Measurements from ENCODE around the gene SLC35B3.
"Not testable (repeated sequence)": the region's sequence is repeated elsewhere in the genome, so short reads cannot be mapped to it uniquely, and the experiment has no call there.

SLC35B3 gene
- total RNA-seq, result 10.1 to 16.0 reads per million in 2 experiments

- peak; percentile 93 for DNase-seq (ENCODE audit: low read depth)
Observed at GRCh38 chr6:8435093-8435844, at the start of gene SLC35B3. SLC35B3 (minus strand) TSS chr6:8435545.

GRCh38 chr6:8483650-8484049 is 48.3 kb upstream of the SLC35B3 start:
- no peak for DNase-seq (ENCODE audit: low read depth)

GRCh38 chr6:8481727-8482126 is 46.4 kb upstream of the SLC35B3 start:
- DNase-seq (ENCODE audit: low read depth), result no peak

GRCh38 chr6:8478418-8478817 is 43.1 kb upstream of the SLC35B3 start:
- DNase-seq (ENCODE audit: low read depth), result no peak

GRCh38 chr6:8476656-8477055 is 41.3 kb upstream of the SLC35B3 start:
- no peak for DNase-seq (ENCODE audit: low read depth)

GRCh38 chr6:8468552-8469356 is 33.4 kb upstream of the SLC35B3 start:
- DNase-seq (ENCODE audit: low read depth), result no peak

- DNase-seq (ENCODE audit: low read depth), result no peak
Observed at GRCh38 chr6:8462694-8463093, 27.3 kb upstream of the SLC35B3 start.

GRCh38 chr6:8462169-8462568 is 26.8 kb upstream of the SLC35B3 start:
- DNase-seq (ENCODE audit: low read depth), result no peak

GRCh38 chr6:8446391-8446790 is 11.0 kb upstream of the SLC35B3 start:
- DNase-seq (ENCODE audit: low read depth), result no peak

GRCh38 chr6:8445930-8446329 is 10.6 kb upstream of the SLC35B3 start:
- not testable (repeated sequence) for DNase-seq (ENCODE audit: low read depth)

GRCh38 chr6:8442150-8442549 is 6.8 kb upstream of the SLC35B3 start:
- DNase-seq (ENCODE audit: low read depth), result no peak

- no peak for DNase-seq (ENCODE audit: low read depth)
Observed at GRCh38 chr6:8441452-8441851, 6.1 kb upstream of the SLC35B3 start.

- no peak for DNase-seq (ENCODE audit: low read depth)
Observed at GRCh38 chr6:8439601-8440268, 4.4 kb upstream of the SLC35B3 start.

- DNase-seq (ENCODE audit: low read depth), result no peak
Observed at GRCh38 chr6:8437813-8438212, 2.5 kb upstream of the SLC35B3 start.

- no peak for DNase-seq (ENCODE audit: low read depth)
Observed at GRCh38 chr6:8436966-8437365, 1.6 kb upstream of the SLC35B3 start.

GRCh38 chr6:8435845-8436168 is 462 bp upstream of the SLC35B3 start:
- no peak for DNase-seq (ENCODE audit: low read depth)

- DNase-seq (ENCODE audit: low read depth), result no peak
Observed at GRCh38 chr6:8434727-8435092, 635 bp downstream of the SLC35B3 start.

GRCh38 chr6:8432614-8433013 is 2.7 kb downstream of the SLC35B3 start:
- no peak for DNase-seq (ENCODE audit: low read depth)

GRCh38 chr6:8429821-8430220 is 5.5 kb downstream of the SLC35B3 start:
- no peak for DNase-seq (ENCODE audit: low read depth)

GRCh38 chr6:8426544-8426943 is 8.8 kb downstream of the SLC35B3 start:
- DNase-seq (ENCODE audit: low read depth), result not testable (repeated sequence)

- no peak for DNase-seq (ENCODE audit: low read depth)
Observed at GRCh38 chr6:8420031-8420588, 15.2 kb downstream of the SLC35B3 start.

- DNase-seq (ENCODE audit: low read depth), result no peak
Observed at GRCh38 chr6:8415913-8416312, 19.4 kb downstream of the SLC35B3 start.

GRCh38 chr6:8415280-8415679 is 20.1 kb downstream of the SLC35B3 start:
- no peak for DNase-seq (ENCODE audit: low read depth)
